GM08714 (cell line): ENCODE results near the gene RPS24.
A peak's percentile ranks its signal among the peaks of the same experiment; 100 is the strongest.
"Not testable (repeated sequence)": the region's sequence is repeated elsewhere in the genome, so short reads cannot be mapped to it uniquely, and the experiment has no call there.

ENCODE experiments used
- H3K4me3 ChIP-seq: fragments of 200-500 bp; sonication (Bioruptor generic); 2 replicates; pipeline ENCODE4 v1.5.1; 2014; ENCODE audit warnings: mild to moderate bottlenecking, low read length, inconsistent platforms
- ZNF274 ChIP-seq: IDR thresholded peaks from 2 replicates; pipeline ENCODE4 v1.6.1; 2012; ENCODE audit warnings: mild to moderate bottlenecking, low read depth, low read length

Gene RPS24

DNA sequence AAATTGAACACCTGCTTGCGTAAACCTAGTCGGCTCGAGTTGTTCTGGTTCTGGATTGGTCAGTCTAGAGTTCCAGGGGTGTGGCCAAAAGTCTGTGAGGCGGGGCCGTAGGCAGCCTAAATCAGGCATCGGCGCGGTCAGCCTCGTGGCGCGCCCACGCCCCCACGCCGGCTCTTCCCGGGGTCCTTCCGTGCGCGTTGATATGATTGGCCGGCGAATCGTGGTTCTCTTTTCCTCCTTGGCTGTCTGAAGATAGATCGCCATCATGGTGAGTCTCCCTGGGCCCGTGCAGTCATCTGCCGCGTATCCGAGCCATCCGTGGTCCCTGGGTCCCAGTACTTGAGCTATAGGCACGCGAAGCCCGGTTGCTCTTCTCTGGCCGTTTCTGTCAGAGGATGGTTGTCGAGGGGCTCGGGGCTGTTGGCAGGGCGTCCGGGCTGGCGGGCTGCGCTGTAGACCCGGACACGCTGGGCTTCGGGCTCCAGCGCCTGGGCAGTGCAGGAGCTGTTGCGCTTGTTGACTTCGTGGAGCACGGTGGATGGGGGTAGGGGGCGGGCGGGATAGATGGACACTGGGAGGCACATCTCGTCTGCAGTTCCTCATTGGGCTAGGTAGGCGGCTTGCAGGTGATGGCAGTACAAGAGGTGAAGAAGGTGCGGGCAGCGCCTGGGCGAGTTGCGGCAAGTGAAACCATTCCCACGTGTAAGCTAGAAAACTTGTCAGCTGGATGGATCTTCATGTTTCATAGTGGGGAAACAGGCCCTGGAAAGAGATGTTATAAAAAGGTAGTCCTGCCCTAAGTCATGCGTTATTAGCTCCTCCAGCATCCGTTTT lies at the start of gene RPS24:
RPS24 (plus strand) TSS at position 227 of the 834 bp plus-strand sequence; CDS start at position 266, 39 bp downstream.
- peak within 1 kb of the TSS; percentile 96 for H3K4me3 ChIP-seq
- TF ChIP-seq ZNF274: no peak

GRCh38 chr10:77984986-77985385 lies 48.7 kb upstream of the RPS24 start:
- no peak for TF ChIP-seq ZNF274

DNA sequence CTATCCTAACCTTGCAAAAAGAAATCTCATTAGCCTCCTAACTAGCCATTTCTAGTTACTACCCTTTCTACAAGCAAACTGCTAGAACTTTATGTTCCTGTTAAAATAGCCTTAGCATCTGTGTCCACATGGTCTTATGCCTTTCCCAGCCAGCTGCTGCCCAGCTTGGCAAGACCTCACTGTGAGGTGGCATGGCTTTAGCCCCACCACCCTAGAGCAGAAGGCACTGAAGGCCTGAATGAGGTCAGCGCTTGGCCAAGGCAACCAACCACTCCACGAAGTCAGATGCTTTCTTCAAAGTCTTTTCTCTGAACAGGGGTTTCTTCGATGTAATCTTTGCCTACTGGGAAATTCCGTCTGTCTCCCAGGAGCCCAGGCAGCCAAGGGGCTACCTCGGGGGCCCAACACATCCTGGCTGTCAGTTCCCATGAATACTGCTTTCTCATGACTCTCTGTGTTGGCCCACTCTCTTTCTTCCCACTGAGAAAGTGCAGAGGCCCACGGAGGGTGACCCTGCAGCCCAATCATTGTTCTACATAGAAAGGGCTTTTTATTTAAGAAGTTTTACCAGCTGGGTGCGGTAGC lies 45.9 kb upstream of the RPS24 start:
- no peak for TF ChIP-seq ZNF274
- no peak overlapping the region for H3K4me3 ChIP-seq

More at GRCh38 chr10:77984986-77985385, 48.7 kb upstream of the RPS24 start:
- H3K4me3 ChIP-seq: no peak overlapping the region

GRCh38 chr10:77989081-77989724 lies 44.5 kb upstream of the RPS24 start:
- no peak overlapping the region for H3K4me3 ChIP-seq
- TF ChIP-seq ZNF274: no peak

GRCh38 chr10:77993620-77994019 lies 40.0 kb upstream of the RPS24 start:
- H3K4me3 ChIP-seq: no peak overlapping the region
- no peak for TF ChIP-seq ZNF274

DNA sequence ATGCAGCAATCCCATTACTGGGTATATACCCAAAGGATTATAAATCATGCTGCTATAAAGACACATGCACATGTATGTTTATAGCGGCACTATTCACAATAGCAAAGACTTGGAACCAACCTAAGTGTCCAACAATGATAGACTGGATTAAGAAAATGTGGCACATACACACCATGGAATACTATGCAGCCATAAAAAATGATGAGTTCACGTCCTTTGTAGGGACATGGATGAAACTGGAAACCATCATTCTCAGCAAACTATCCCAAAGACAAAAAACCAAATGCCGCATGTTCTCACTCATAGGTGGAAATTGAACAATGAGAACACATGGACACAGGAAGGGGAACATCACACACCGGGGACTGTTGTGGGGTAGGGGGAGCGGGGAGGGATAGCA lies 34.9 kb upstream of the RPS24 start:
- not testable (repeated sequence) for H3K4me3 ChIP-seq

- no peak for TF ChIP-seq ZNF274
These were observed 33.5 kb upstream of the RPS24 start for GRCh38 chr10:78000206-78000605.

DNA sequence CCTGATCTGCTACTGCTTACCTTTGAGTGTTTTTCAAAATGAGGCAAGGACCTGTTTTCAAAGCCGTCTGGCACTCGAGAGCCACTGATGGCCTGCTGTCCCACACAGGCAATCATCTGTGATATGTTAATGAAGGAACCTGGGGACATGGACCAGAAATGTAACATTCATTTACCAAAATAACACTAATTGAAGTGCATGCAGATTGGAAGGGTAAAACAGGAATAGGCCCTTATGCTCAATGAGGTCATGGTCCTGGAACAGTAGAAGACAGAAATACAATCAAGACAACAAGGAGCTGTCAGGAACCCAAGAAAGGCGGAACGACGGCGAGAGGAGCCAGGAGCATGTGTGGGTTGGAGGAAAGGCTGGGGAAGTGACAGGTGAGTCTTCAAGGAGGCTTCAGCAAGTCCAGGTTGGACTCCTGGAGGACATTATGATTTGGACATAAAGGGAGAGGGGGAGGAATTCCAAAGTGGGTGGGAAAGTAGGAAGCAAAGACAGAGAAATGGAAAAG lies 32.6 kb upstream of the RPS24 start:
- H3K4me3 ChIP-seq: no peak overlapping the region
- TF ChIP-seq ZNF274: no peak

More at GRCh38 chr10:78000206-78000605, 33.5 kb upstream of the RPS24 start:
- no peak overlapping the region for H3K4me3 ChIP-seq

DNA sequence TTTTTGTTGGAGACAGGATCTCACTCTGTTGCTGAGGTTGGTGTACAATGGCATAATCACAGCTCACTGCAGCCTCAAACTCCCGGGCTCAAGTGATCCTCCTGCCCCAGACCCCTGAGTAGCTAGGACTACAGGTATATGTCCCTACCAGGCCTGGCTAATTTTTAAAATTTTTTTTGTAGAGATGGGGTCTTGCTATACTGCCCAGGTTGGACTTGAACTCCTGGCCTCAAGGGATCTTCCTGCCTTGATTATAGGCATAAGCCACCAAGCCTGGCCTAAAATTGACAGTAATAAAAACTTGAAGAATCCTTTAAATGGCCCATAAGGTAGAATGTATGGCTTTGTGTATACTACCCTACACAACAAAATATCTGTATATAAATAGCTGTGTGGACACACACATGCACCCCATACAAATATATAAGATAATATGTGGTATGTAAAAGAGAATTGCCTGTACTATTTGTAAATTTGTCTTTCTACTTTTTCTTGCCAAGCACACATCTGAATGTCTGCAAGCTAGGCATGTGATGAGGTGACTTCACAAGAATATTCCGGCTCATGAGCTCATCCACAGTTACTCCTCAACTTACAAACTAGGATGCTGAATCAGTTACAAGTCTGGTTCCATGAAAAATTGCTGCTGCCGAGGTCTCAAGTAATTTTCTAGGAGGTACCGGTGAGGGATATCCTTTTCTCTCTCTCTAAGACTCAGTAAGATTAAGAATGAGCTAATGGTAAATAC lies 30.9 kb upstream of the RPS24 start:
- H3K4me3 ChIP-seq: no peak overlapping the region
- no peak for TF ChIP-seq ZNF274

DNA sequence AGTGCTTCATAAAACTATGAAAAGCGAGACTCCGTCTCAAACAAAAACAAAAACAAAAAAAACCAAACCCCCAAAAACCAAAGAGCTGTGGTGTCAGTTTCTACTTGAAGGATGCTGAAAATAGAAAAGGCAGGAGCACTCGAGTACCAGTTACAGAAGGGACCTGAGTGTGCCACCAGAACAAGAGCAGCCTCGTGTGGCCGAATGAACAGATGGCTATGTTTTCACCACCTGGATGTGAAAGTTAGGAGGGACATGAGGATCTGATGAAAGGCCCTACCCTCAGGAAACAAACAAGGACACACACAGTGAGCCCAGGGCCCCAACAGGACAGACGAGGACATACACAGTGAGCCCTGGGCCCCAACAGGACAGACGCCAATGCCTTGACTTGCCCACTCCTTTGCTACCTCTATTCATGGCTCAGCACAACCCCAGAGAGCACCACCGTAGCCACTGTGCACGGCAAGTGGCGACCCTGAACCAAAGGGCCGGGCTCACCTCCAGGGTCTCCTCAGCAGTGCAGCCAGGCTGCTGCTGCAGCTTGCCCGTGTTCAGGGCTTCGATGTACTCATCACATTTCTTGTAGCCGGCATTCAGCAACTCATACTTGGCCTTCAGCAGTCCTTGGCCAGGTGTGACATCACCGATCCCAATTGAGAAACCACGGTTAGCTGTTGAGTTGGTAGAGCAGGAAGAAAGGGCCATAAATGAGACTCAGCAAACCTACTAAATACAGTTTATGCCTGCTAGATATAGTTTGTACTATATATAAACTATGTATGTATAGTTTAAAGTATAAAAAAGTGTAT lies 29.2 kb upstream of the RPS24 start:
- H3K4me3 ChIP-seq: no peak overlapping the region
- TF ChIP-seq ZNF274: no peak

DNA sequence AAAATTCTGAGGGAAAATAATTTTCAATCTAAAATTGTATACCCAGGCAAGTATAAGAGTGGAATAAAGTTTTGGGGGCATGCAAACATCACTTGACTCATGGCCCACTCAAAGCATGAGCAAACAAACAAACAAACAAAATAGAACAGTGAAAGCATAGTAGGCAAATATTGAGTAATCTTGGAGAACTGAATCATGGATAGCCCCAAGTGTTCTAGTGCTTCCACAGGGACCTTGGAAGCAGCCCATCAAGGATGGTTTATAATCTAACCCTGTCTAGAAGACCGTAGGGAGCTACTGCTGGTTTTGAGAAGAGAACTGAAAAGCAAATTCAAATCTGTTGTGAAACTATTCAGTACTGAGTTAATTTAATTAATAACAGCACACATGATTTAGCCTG lies 26.5 kb upstream of the RPS24 start:
- H3K4me3 ChIP-seq: no peak overlapping the region
- TF ChIP-seq ZNF274: no peak

DNA sequence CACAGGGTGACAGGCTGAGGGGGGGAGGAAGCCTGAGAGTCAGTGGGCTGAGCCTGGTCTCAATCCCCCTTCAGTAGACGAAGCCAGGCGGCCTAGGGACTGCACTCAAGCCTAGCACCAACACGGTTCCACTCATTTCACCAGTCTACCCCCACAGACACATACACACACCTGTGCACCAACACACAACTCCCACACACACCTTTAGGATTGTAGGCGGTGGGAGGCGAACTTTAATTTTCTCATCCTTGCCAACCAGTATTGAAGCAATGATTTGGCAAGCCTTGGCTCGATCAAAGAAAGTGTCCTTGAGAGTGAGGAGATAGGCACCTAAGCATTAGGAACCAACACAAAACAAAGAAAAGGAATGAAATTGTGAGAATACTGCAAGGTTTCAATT lies 24.0 kb upstream of the RPS24 start:
- H3K4me3 ChIP-seq: no peak overlapping the region
- TF ChIP-seq ZNF274: no peak

DNA sequence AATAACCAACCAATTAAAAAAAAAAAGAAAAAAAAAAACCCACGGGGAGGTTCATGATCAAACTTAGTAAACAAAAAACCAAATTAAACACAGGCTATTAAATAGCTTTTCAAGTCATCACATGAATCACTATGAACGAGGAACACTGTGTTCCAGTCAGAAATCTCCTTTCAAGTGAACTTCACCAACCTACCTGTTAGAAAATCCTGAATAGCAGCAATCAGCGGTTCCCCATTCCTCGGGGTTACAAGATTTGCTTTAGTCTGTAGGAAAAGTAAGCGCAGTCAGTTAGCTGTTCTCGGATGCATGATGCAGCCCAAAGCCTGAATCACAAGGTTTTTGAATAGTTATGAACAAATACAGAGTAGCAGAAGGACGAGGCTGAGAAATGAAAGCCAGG lies 23.4 kb upstream of the RPS24 start:
- no peak overlapping the region for H3K4me3 ChIP-seq

DNA sequence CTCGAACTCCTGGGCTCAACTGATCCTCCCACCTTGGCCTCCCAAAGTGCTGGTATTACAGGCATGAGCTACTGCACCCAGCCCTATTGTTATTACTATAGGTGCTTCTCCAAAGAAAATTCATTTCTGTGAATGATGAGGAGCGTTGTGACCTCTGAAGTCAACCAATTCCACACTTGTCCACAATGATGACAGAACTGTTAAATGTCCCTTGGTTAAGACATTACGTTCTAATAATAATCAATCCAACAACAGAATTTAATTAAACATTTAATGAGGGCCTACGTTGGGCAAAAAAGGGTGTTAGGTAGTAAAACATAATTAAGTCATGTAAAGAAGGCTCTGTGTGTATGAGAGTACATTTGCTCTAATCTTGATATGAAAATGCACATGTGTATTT lies 22.6 kb upstream of the RPS24 start:
- TF ChIP-seq ZNF274: no peak
- H3K4me3 ChIP-seq: no peak overlapping the region

More for the DNA sequence above, 23.4 kb upstream of the RPS24 start:
- no peak for TF ChIP-seq ZNF274
